Measurements from ENCODE around the gene SCN4A. TPM values are rescaled to one million over a fixed set of nuclear protein-coding genes. Genes with fewer than 3 reads are reported as not detected.
A peak's percentile ranks its signal among the peaks of the same experiment; 100 is the strongest.
"Not testable (repeated sequence)": the region's sequence is repeated elsewhere in the genome, so short reads cannot be mapped to it uniquely, and the experiment has no call there.

Gene SCN4A
- total RNA-seq, 1 donor from 2014 or later, result not detected

DNA sequence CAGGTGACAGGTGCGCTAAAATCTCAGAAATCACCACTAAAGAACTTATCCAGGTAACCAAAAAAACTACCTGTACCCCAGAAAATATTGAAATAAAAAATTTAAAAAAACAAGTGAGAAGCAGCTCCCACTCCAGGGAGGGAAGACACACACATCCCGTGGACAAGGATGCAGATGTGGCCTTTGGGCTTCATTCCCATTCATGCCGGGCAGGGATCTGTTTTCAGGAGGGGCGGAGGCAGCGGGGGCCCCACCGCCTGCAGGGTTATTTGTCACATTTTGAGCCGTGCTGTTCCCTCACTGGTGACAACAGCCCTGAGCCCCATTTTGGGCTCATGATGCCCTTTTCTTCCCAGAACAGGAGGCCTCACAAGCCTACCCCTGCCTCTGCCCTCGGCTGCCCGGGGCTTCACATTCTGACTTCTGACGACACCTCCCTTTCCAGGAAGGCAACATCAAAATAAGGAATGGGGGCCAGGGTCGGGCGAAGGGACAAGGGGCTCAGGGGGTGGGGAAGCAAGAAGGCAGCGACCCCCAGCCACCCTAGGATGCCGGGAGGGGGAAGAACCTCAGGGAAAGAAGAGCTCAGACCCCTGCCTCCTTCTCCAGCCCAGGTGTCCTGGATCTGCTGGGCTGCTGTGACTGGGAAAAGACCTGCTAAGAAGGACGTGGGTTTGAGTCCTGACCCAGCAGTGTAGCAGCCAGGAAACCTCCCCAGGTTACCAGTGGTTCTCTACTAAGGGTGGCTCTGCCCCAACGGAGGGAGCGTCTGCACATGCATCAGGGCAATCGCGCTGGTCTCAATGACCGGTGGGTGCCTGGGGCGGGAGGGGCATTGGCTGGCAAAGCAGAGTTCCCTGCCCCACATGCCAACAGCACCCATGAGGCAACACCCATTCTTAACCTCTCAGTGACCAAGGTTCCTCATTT lies 38.3 kb downstream of the SCN4A start:
- DNase-seq (ENCODE audit: low read depth), result no peak

DNA sequence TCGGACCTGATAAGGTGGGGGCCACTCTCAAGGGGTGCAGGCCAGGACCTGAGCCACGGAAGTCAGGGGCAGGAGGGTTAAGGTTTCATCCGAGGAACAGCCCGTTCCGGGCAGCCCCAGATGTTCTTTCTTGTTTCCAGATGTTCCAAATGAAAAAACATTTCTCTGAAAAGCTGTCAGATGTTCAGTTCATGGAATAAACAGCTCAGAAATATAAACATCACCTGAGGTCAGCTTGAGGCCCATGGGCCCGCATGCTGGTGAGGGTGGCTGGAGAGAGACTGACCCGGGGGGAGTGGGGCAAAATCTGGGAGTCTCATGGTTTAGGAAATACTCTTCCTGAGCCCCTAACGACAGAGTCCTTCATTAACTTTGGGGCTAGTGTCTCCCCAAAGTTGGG lies 39.1 kb downstream of the SCN4A start:
- DNase-seq (ENCODE audit: low read depth), result no peak

DNA sequence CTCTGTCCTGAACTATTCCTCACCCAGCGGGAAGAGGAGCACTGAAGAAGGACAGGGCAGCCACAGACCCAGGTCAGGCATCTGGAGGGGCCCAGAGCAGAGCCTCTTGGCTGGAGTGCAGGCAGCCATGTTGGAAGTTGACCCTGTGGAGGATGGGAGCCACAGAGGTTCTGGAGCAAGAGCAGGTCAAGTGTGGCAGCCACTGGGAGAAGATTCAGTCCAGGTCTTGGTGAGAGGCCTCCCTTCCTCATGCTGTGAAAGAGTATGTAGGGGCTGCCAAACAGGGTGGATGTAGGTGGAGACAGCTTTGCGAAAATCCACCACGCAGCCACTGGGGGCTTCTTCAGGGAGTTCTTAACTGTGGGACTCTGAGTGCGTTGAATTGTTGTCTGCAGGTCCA lies 40.0 kb downstream of the SCN4A start:
- no peak for DNase-seq (ENCODE audit: low read depth)

DNA sequence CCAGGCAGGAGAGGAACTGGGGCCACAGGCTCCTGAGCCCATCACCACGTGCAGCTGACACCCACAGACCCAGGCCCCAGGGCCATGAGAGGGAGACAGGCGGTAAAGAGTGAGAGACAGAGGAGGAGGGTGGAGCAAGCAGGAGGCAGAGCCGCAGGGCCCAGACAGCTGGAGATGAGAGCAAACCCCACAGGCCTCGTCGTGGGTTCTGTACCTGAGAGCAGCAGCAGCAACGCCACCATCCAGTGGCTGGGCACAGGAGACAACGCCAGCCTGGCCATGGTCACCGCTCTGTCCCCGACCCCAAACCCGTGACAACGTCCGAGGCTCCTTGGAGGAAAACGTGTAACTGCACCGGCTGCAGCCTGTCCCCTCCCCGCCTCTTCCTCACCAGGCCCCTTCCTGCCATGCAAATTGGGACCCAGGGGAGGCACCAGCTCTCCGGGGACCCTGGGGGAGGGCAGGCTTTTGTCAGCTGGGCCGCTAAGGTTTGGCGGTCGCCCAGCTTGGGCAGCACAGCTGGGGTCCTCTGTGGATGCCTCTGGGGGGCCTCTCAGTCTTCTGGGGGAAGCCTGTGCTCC lies 40.6 kb downstream of the SCN4A start, which contains the start of gene CD79B:
Gene CD79B, minus strand, starts transcription at position 351 of the 581 bp plus-strand sequence. Its CDS starts 70 bp downstream, at position 281.
- no peak for DNase-seq (ENCODE audit: low read depth)

GRCh38 chr17:63930951-63931575 lies 41.7 kb downstream of the SCN4A start:
- no peak for DNase-seq (ENCODE audit: low read depth)

DNA sequence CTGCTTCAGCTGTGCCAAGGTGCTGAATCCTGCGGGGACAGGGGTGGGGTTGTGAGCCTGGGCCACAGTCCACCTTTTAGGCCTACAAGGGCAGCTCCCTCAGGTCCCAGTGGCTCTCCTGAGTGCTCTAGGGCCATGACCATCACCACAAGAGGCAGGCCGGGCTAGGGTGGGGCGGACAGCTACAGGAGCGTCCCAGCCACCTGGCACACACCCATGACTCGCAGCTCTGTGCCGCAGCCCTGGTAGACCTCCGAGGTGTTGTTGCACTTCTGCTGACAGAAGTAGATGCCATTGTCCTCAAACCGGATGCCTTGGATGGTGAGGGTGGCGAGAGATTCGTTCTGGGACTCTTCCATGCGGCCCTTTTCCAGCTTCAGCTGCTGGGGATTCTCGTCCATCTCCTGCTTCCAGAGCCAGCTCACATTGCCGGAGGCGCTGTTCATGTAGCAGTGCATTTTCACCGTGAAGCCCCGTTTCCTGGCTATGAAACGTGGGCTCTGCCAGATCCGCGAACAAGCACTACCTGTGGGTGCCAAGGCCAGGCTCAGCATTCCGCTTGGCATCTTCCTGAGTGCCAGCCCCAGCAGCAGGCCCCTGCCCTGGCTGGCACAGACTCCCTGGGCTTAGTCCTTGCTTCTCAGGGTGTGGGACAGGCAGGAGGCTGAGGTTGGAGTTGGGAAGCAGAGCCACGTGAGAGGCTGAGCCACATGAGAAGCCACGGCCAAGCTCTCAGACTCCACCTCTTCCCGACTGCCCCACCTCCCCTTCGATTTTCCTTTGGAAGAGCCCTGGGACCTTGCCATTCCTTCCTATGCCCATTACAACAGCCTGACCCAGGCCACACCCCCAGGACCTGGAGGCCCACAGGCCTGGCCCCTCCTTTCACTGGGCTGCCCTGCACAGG lies 42.6 kb downstream of the SCN4A start:
- no peak for DNase-seq (ENCODE audit: low read depth)

DNA sequence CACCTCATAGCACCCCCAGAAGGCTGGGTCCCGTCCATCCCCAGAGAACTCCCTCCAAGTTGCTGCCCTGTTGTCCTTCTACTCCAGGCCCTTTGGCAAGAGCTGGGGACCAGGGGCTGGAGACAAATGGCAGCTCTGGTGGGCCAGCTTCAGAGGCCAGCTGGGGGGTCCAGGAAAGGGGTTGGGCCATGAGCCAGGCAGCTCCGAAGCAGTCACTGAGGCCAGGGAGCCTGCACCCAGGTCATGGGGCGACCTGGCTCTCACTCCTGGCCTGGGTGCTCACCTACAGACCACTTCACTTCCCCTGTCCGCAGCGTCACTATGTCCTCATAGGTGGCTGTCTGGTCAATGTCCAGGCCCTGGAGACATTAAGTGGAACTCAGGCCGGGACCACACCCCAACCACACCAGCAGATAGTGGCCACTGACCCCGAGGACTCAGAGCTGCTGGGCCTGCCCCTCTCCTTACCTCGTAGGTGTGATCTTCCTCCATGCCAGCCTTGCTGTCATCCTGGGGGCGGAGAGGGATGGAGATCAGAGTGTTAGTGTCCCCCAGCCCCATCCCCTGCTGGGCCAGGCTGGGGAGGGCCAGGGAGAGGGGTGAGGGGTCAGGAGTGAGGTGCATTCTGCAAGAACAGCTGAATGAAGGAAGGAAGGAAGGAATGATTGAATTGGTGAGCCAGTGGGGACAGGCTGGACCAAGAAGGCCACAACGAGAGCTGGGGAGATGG lies 43.6 kb downstream of the SCN4A start:
- DNase-seq (ENCODE audit: low read depth), result no peak

DNA sequence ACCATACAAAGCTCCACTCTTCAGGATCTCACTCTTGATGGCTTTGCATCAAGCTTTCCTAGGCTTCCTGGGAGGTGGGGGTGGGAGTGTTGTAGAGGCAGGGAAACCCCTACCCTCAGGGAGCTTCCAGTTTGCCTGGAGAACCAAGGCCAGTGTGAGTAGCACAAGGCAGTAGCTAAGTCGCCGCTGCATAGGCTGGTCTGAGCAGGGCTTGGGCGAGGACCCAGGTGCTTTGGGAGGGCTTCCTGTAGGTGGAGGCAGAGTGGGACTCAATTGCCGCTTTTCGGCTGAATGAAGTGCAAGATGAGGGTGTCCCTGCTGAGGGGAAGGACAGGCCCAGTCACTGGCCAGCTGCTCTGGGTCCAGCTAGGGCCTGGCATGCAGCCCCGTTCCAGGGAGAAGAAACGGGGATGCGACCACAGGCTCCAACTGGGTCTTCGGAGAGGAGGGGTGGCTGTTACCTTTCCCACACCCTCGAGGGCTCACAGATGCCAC lies 44.5 kb downstream of the SCN4A start:
- DNase-seq (ENCODE audit: low read depth), result no peak

- no peak for DNase-seq (ENCODE audit: low read depth)
These were observed 45.1 kb downstream of the SCN4A start for GRCh38 chr17:63927464-63928171.

- no peak for DNase-seq (ENCODE audit: low read depth)
These were observed 46.6 kb downstream of the SCN4A start for GRCh38 chr17:63926164-63926563.

GRCh38 chr17:63925615-63926014 lies 47.1 kb downstream of the SCN4A start:
- no peak for DNase-seq (ENCODE audit: low read depth)

DNA sequence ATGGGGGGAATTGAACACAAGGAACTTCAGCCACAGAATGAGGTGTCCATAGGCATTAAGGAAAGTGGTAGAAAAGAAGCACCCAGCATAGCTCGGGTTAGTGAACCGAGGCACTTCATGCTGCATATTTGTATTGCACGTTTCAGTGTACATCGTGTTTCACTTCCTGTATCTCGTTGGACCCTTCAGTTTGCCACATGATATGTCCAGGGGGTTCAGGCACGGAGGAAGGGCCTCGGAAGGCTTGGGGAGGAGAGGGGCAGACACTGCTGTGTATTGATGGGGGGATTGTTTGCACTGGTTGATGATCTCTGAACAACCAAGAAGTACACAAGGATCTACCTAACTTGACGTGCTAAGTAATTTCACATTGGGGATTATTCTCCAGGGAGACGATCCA lies 50.3 kb downstream of the SCN4A start:
- DNase-seq (ENCODE audit: low read depth), result not testable (repeated sequence)

GRCh38 chr17:63920779-63921178 lies 51.9 kb downstream of the SCN4A start:
- DNase-seq (ENCODE audit: low read depth), result not testable (repeated sequence)

DNA sequence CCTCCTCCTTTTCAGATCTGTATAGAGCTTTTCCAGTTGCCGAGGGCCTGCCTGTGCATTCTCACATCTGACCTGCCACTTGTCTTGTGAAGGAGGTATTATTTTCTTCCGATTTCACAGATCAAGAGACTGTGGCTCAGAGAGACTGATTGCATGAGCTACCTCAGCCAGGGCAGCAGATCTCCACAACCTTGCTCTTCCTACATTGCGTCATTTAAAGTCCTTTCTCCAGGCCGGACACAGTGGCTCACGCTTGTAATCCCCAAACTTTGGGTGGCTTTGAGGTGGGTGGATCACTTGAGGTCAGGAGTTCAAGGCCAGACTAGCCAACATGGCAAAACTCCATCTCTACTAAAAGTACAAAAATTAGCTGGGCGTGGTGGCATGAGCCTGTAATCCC lies 52.7 kb downstream of the SCN4A start:
- DNase-seq (ENCODE audit: low read depth), result not testable (repeated sequence)

- peak; percentile 27 for DNase-seq (ENCODE audit: low read depth)
These were observed 53.4 kb downstream of the SCN4A start for GRCh38 chr17:63919311-63919723.

DNA sequence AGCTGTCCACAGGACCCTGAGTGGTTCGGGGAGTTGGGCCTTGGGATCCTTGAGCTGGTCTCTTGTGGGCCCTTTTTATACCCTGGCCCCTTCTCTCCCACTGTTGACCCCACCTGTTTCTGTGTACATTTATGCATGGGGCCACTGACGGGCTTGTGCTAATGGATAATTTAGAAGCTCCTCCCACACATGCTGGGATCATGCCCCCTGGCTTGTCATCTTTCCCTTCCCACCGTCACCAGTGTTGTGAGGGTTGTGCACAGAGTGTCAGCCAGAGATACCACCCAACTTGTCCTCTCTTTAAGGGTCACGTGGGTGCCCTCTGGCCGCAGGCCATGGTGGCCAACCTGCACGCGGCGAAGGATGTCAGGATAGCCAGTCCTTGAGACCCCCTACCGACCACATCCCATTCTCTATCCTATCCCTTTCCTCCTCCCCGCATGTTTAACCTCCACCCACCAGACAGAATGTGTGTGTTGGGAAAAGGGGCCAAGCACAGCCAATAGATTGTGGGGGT lies 53.9 kb downstream of the SCN4A start, which contains the start of gene GH1:
Gene GH1, minus strand, starts transcription at position 51 of the 517 bp plus-strand sequence. CDS start 63 bp downstream, outside the sequence.
- DNase-seq (ENCODE audit: low read depth), result not testable (repeated sequence)

DNA sequence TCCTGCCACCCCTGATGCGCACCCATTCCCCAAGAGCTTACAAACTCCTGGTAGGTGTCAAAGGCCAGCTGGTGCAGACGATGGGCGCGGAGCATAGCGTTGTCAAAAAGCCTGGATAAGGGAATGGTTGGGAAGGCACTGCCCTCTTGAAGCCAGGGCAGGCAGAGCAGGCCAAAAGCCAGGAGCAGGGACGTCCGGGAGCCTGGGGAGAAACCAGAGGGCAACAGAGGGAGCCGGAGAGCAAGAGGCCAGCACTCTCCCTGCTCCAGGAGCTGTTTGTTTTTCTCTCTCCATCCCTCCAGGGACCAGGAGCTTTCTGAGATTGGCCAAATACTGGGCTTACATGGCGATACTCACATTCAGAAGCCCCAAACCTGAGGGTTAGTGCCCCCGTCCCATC lies 54.4 kb downstream of the SCN4A start:
- no peak for DNase-seq (ENCODE audit: low read depth)

- DNase-seq (ENCODE audit: low read depth), result no peak
These were observed 55.1 kb downstream of the SCN4A start for GRCh38 chr17:63917646-63918045.

DNA sequence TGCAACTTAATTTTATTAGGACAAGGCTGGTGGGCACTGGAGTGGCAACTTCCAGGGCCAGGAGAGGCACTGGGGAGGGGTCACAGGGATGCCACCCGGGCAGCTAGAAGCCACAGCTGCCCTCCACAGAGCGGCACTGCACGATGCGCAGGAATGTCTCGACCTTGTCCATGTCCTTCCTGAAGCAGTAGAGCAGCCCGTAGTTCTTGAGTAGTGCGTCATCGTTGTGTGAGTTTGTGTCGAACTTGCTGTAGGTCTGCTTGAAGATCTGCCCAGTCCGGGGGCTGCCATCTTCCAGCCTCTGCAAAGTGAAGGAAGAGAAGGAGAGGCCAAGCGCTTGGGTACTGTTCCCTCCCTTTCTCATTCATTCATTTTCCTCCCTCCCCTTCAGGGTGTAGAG lies 55.5 kb downstream of the SCN4A start:
- DNase-seq (ENCODE audit: low read depth), result not testable (repeated sequence)

Measured in renal cortical epithelial cell (primary cell).